Measurements from ENCODE around the gene GRIK3. TPM values are rescaled to one million over a fixed set of nuclear protein-coding genes. Genes with fewer than 3 reads are reported as not detected.

Gene GRIK3
- not detected in 2 replicates for total RNA-seq

GRCh38 chr1:37034121-37035013, at the start of gene GRIK3:
TSS of gene GRIK3 (minus strand) at chr1:37034515. CDS start at chr1:37034108, 407 bp downstream.

Measured in cardiac atrium fibroblast (primary cell).